Measurements from ENCODE around the gene PSMA7. TPM values are rescaled to one million over a fixed set of nuclear protein-coding genes. Genes with fewer than 3 reads are reported as not detected.

The PSMA7 gene
- total and polyA plus RNA-seq, 4 donors = 109 to 342 (median 196) TPM

GRCh38 chr20:62163986-62164762 lies 21.0 kb upstream of the PSMA7 start (continued):
- TF ChIP-seq REST (IDR thresholded peaks at IDR 0.05) = no peak
- TF ChIP-seq SP1 (IDR thresholded peaks at IDR 0.05) = no peak
- TF ChIP-seq TAF1 (conservative IDR thresholded peaks at IDR 0.05) = no peak

- no peaks in the 10 kb centered on the region for H3K4me1 ChIP-seq (ENCODE audit: control insufficient read depth in 4 of 4, insufficient read depth in 4 of 4, low read length in 3 of 4)
- H3K9me3 ChIP-seq (ENCODE audit: control insufficient read depth in 4 of 4, low read length in 3 of 4) = no peaks in the 10 kb centered on the region
- no peak overlapping the region for H3K27ac ChIP-seq (ENCODE audit: low read depth in 1 of 2, low read length in 2 of 2)
- no peak for TF ChIP-seq NR2F2 (IDR thresholded peaks at IDR 0.05)
- TF ChIP-seq HNF4A (conservative IDR thresholded peaks at IDR 0.05) = no peak
- TF ChIP-seq GABPA (IDR thresholded peaks at IDR 0.05 in 1 of 2, conservative IDR thresholded peaks at IDR 0.05 in 1 of 2) = no peak
- TF ChIP-seq EGR1 (IDR thresholded peaks at IDR 0.05; ENCODE audit: low read depth in 2 of 2) = no peak
- peaks cover 22 to 62% (median 26%) of the 10 kb centered on the region in 4 donors for H3K36me3 ChIP-seq (ENCODE audit: control insufficient read depth in 4 of 4, insufficient read depth in 3 of 4, low read depth in 1 of 4, low read length in 3 of 4)
- no peak overlapping the region for H3K4me3 ChIP-seq (ENCODE audit: low read depth in 1 of 3, low read length in 3 of 3)
- no peaks in the 10 kb centered on the region for H3K27me3 ChIP-seq (ENCODE audit: control insufficient read depth in 4 of 4, insufficient read depth in 4 of 4, low read length in 3 of 4)
- H3K9ac ChIP-seq (ENCODE audit: low read depth in 1 of 2, low read length in 2 of 2) = no peak overlapping the region
- DNase-seq (ENCODE audit: low spot score) = no peak
- WGBS = 95% methylated on average over 25 of the region's 25 CpGs
Measured at GRCh38 chr20:62163485-62163865, 20.3 kb upstream of the PSMA7 start.

GRCh38 chr20:62162765-62163484 lies 19.7 kb upstream of the PSMA7 start:
- Histone ChIP-seq H3K4me1 (ENCODE audit: control insufficient read depth in 4 of 4, insufficient read depth in 4 of 4, low read length in 3 of 4) (peaks cover 0 to under 1% (median 0%) of the 10 kb centered on the region in 4 donors), H3K9ac (ENCODE audit: low read depth in 1 of 2, low read length in 2 of 2) (no peak overlapping the region), H3K36me3 (ENCODE audit: control insufficient read depth in 4 of 4, insufficient read depth in 3 of 4, low read depth in 1 of 4, low read length in 3 of 4) (peaks cover 20 to 56% (median 25%) of the 10 kb centered on the region in 4 donors), H3K9me3 (ENCODE audit: control insufficient read depth in 4 of 4, low read length in 3 of 4) (no peaks in the 10 kb centered on the region), H3K4me3 (ENCODE audit: low read depth in 1 of 3, low read length in 3 of 3) (no peak overlapping the region), H3K27ac (ENCODE audit: low read depth in 1 of 2, low read length in 2 of 2) (no peak overlapping the region), H3K27me3 (ENCODE audit: control insufficient read depth in 4 of 4, insufficient read depth in 4 of 4, low read length in 3 of 4) (no peaks in the 10 kb centered on the region)
- DNase-seq (ENCODE audit: low spot score) = no peak
- no peak for TF ChIP-seq EGR1 (IDR thresholded peaks at IDR 0.05; ENCODE audit: low read depth in 2 of 2)
- TF ChIP-seq MAX (IDR thresholded peaks at IDR 0.05) = no peak
- no peak for TF ChIP-seq CTCF (IDR thresholded peaks at IDR 0.05; ENCODE audit: low read depth, low read length, missing input control)
- TF ChIP-seq SP1 (IDR thresholded peaks at IDR 0.05) = no peak
- TF ChIP-seq FOXA1 (IDR thresholded peaks at IDR 0.05) = no peak
- no peak for TF ChIP-seq TAF1 (conservative IDR thresholded peaks at IDR 0.05)
- TF ChIP-seq JUND (IDR thresholded peaks at IDR 0.05) = no peak
- no peak for TF ChIP-seq RXRA (IDR thresholded peaks at IDR 0.05)
- TF ChIP-seq ATF3 (IDR thresholded peaks at IDR 0.05) = no peak
- TF ChIP-seq HNF4A (conservative IDR thresholded peaks at IDR 0.05) = no peak
- WGBS = 93% methylated on average over 38 of the region's 38 CpGs

All from liver (tissue), 9 donors.